ENCODE data around the gene KLHL40. TPM values are rescaled to one million over a fixed set of nuclear protein-coding genes. Genes with fewer than 3 reads are reported as not detected.

The KLHL40 gene
- total RNA-seq, 2 experiments from 2014 or later = not detected

- no peaks in the 10 kb centered on the region for H3K4me1 Mint-ChIP-seq
- ATAC-seq (ENCODE audit: low read depth) (no peak), DNase-seq (no peak)
- H3K36me3 Mint-ChIP-seq = no peaks in the 10 kb centered on the region
- POLR2A ChIA-PET = no interaction called here
- peaks cover 6% of the 10 kb centered on the region for H3K27me3 Mint-ChIP-seq
- no peaks in the 10 kb centered on the region for H3K9me3 Mint-ChIP-seq
- H3K4me3 Mint-ChIP-seq = no peak overlapping the region
- no peak overlapping the region for H3K27ac Mint-ChIP-seq
These were observed 44.2 kb downstream of the KLHL40 start for GRCh38 chr3:42729404-42730145.

DNA sequence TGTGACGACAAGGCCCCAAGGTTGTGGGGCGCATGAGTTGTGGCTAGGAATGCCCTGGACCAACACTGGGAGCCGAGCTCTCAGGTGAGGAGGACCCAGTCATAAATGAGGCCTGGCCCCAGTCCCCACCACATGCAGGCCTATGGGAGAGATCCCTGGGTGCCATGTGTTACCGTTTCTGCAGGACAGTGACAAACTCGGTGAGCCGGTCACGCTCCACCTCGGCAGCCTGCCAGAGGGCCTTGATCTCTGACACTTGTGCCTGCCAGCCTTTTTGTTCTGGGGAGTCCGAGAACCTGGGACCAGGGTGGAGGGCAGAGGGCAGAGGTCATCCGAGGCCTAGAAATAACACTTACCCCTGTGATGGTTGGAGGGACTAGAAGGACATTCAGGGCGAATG lies 45.0 kb downstream of the KLHL40 start:
- H3K27ac Mint-ChIP-seq = no peak overlapping the region

GRCh38 chr3:42730706-42731420 lies 45.5 kb downstream of the KLHL40 start:
- Mint-ChIP-seq H3K9me3 (no peaks in the 10 kb centered on the region), H3K27ac (no peak overlapping the region), H3K4me3 (no peak overlapping the region), H3K27me3 (peaks cover 5% of the 10 kb centered on the region), H3K36me3 (no peaks in the 10 kb centered on the region), H3K4me1 (no peaks in the 10 kb centered on the region)
- DNase-seq (no peak), ATAC-seq (ENCODE audit: low read depth) (no peak)
- POLR2A ChIA-PET = no interaction called here

More for the DNA sequence above, 45.0 kb downstream of the KLHL40 start:
- Mint-ChIP-seq H3K36me3 (no peaks in the 10 kb centered on the region), H3K27me3 (peaks cover 5% of the 10 kb centered on the region), H3K4me1 (no peaks in the 10 kb centered on the region), H3K4me3 (no peak overlapping the region), H3K9me3 (no peaks in the 10 kb centered on the region)
- POLR2A ChIA-PET = no interaction called here
- ATAC-seq (ENCODE audit: low read depth) (no peak), DNase-seq (no peak)

DNA sequence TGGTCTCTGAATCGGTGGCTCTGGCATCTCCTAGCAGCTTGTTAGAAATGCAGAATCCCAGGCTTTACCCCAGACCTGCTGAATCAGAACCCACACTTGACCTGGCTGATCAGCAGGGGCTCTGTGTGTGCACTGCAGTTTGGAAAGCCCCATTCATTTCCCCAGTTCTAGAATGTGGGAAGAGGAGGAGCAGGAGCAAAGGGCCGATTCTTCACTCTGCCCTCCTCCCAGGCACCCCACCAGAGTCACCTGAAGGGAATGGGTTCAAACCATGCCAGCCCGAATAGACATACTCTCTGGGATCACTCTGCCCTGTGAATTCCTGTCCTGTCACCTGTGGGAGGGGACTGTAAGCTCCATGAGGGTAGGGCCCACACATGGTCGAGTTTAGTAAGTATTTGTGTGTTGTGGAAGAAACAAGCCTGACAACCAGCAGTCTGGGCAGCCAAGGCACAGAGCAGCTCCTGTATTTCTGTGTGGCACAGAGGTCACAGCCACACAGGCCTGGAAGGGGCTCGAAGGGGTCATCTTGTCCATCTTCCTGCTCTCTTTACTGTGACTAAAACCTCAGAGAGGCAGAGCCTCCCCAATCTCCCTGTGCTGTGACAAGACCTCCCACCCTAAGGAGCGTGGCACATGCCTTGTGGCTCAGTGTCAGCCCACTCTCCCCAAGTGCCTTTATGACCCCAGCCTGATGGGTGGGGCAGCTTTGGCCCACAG lies 46.3 kb downstream of the KLHL40 start:
- H3K27ac Mint-ChIP-seq = peak overlapping the region; percentile 41
- POLR2A ChIA-PET = no interaction called here
- H3K36me3 Mint-ChIP-seq = no peaks in the 10 kb centered on the region

DNA sequence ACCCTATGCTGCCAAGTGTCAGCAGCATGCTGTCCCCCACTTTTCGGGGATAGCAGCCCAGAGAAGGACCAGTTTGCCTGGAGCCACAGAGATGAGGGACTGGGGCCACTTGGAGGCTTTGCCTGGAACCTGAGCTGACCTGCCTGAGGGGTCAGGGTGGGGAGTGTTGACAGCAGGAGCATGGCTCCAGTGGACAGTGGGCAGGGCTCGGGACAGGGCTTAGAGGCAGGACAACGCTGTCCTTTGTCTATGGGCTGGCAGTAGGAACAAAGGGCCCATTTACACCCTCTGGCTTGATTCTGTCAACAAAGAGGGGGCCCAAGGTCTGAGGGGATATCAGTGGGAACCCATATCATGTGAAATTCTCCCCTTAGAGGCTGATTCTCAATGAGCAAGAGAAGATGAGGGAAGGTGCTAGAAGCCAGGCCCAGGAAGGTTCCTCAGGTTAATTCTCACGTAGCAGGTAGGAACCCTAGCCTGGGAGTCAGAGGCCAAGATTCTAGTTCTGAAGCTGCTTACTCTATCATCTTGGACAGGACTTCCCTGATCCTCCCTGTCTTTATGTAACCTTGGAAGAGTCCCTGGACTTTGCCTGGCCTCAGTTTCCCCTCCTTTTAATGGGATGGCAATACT lies 47.0 kb downstream of the KLHL40 start:
- no peaks in the 10 kb centered on the region for H3K4me1 Mint-ChIP-seq
- POLR2A ChIA-PET = interaction anchor here (0.6 kb wide), 1 partner anchor 141 kb away, joined by 3 read pairs; no protein-coding TSS in a partner anchor
- peaks cover 2% of the 10 kb centered on the region for H3K27me3 Mint-ChIP-seq
- no peak overlapping the region for H3K4me3 Mint-ChIP-seq
- H3K9me3 Mint-ChIP-seq = no peaks in the 10 kb centered on the region
- H3K36me3 Mint-ChIP-seq = no peaks in the 10 kb centered on the region
- no peak overlapping the region for H3K27ac Mint-ChIP-seq
- ATAC-seq (ENCODE audit: low read depth) = no peak
- DNase-seq = no peak

More for the DNA sequence above, 46.3 kb downstream of the KLHL40 start:
- ATAC-seq (ENCODE audit: low read depth) (no peak), DNase-seq (no peak)
- Mint-ChIP-seq H3K9me3 (no peaks in the 10 kb centered on the region), H3K27me3 (peaks cover 4% of the 10 kb centered on the region), H3K4me1 (no peaks in the 10 kb centered on the region), H3K4me3 (no peak overlapping the region)

- Mint-ChIP-seq H3K4me3 (no peak overlapping the region), H3K4me1 (no peaks in the 10 kb centered on the region), H3K27me3 (peaks cover 3% of the 10 kb centered on the region), H3K36me3 (no peaks in the 10 kb centered on the region), H3K9me3 (no peaks in the 10 kb centered on the region), H3K27ac (no peak overlapping the region)
- DNase-seq = no peak
- POLR2A ChIA-PET = interaction anchor here (0.6 kb wide), 1 partner anchor 142 kb away, joined by 3 read pairs; no protein-coding TSS in a partner anchor
- no peak for ATAC-seq (ENCODE audit: low read depth)
These were observed 47.6 kb downstream of the KLHL40 start for GRCh38 chr3:42732829-42733459.

GRCh38 chr3:42733501-42734262 lies 48.3 kb downstream of the KLHL40 start:
- no peaks in the 10 kb centered on the region for H3K9me3 Mint-ChIP-seq
- ATAC-seq (ENCODE audit: low read depth) (no peak), DNase-seq (no peak)
- no peaks in the 10 kb centered on the region for H3K4me1 Mint-ChIP-seq
- no peak overlapping the region for H3K4me3 Mint-ChIP-seq
- no peaks in the 10 kb centered on the region for H3K36me3 Mint-ChIP-seq
- peaks cover 8% of the 10 kb centered on the region for H3K27me3 Mint-ChIP-seq
- H3K27ac Mint-ChIP-seq = no peak overlapping the region
- POLR2A ChIA-PET = no interaction called here

GRCh38 chr3:42734263-42734860 lies 49.0 kb downstream of the KLHL40 start:
- Mint-ChIP-seq H3K4me1 (no peaks in the 10 kb centered on the region), H3K36me3 (no peaks in the 10 kb centered on the region), H3K27me3 (peaks cover 9% of the 10 kb centered on the region), H3K4me3 (no peak overlapping the region), H3K27ac (no peak overlapping the region), H3K9me3 (no peaks in the 10 kb centered on the region)
- POLR2A ChIA-PET = no interaction called here
- ATAC-seq (ENCODE audit: low read depth) (no peak), DNase-seq (no peak)

GRCh38 chr3:42735019-42735418 lies 49.7 kb downstream of the KLHL40 start:
- POLR2A ChIA-PET = interaction anchor here (0.6 kb wide), 1 partner anchor 144 kb away, joined by 6 read pairs; no protein-coding TSS in a partner anchor
- ATAC-seq (ENCODE audit: low read depth) (no peak), DNase-seq (no peak)
- Mint-ChIP-seq H3K27me3 (peaks cover 9% of the 10 kb centered on the region), H3K27ac (no peak overlapping the region), H3K9me3 (no peaks in the 10 kb centered on the region), H3K36me3 (no peaks in the 10 kb centered on the region), H3K4me1 (no peaks in the 10 kb centered on the region), H3K4me3 (no peak overlapping the region)

DNA sequence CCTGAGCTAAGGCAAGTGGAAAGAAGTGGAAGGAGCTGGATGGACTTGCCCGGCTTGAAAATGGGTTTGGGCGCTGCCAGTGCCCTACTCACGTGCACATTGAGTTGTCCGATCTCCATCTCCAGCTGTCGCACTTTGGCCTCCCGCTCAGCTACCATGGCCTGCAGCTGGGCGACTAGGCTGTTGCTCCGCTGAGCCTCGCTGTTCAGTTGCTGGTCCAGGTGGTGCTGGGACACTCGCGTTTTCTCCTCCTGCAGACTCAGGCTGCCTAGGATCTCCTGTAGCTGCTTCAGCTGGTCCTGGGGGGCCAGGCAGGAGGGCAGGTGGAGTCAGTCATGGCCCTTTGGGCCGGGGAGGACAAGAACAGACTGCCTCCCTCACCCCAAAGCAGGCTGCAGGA lies 50.3 kb downstream of the KLHL40 start:
- POLR2A ChIA-PET = interaction anchor here (0.6 kb wide), 1 partner anchor 144 kb away, joined by 6 read pairs; no protein-coding TSS in a partner anchor
- no peaks in the 10 kb centered on the region for H3K9me3 Mint-ChIP-seq
- DNase-seq = no peak
- H3K4me3 Mint-ChIP-seq = no peak overlapping the region
- H3K27ac Mint-ChIP-seq = no peak overlapping the region
- H3K4me1 Mint-ChIP-seq = no peaks in the 10 kb centered on the region
- no peak for ATAC-seq (ENCODE audit: low read depth)
- no peaks in the 10 kb centered on the region for H3K36me3 Mint-ChIP-seq
- H3K27me3 Mint-ChIP-seq = peaks cover 9% of the 10 kb centered on the region

DNA sequence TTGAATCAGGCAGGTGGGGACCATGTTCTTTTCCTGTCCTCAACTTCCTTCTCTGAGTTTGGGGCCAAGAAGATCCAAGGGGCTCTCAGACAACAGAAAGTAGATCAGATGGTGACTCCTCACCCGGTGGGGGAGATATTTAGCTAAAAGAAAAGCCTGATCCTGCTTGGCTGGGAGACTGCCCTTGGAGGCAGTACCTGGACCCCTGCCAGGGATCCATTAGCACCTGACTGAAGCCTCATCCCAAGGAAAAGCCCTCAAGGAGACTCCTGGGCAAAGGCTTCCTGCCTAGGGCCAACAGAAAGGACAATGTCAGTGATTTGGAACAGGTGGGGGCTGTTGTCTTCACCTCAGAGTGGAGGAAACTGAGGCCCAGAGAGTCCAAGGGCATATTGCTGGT lies 50.7 kb downstream of the KLHL40 start:
- Mint-ChIP-seq H3K36me3 (no peaks in the 10 kb centered on the region), H3K9me3 (no peaks in the 10 kb centered on the region), H3K27me3 (peaks cover 9% of the 10 kb centered on the region), H3K4me3 (no peak overlapping the region), H3K4me1 (no peaks in the 10 kb centered on the region), H3K27ac (no peak overlapping the region)
- POLR2A ChIA-PET = no interaction called here
- ATAC-seq (ENCODE audit: low read depth) (no peak), DNase-seq (no peak)

GRCh38 chr3:42736531-42736930 lies 51.2 kb downstream of the KLHL40 start:
- no peaks in the 10 kb centered on the region for H3K9me3 Mint-ChIP-seq
- peaks cover 9% of the 10 kb centered on the region for H3K27me3 Mint-ChIP-seq
- no peaks in the 10 kb centered on the region for H3K36me3 Mint-ChIP-seq
- no peaks in the 10 kb centered on the region for H3K4me1 Mint-ChIP-seq
- POLR2A ChIA-PET = no interaction called here
- no peak for ATAC-seq (ENCODE audit: low read depth)
- no peak for DNase-seq
- H3K4me3 Mint-ChIP-seq = no peak overlapping the region
- no peak overlapping the region for H3K27ac Mint-ChIP-seq

Measured in activated naive CD8-positive, alpha-beta T cell treated with anti-CD3 and anti-CD28 coated beads, Interleukin-2, amount 10 ng/mL, durations not matched to agents 7 days and 5 days (primary cell).